Hepatocyte (in vitro differentiated cells): ENCODE data around the gene TMC8. TPM values are rescaled to one million over a fixed set of nuclear protein-coding genes. Genes with fewer than 3 reads are reported as not detected.
"Not testable (repeated sequence)": the region's sequence is repeated elsewhere in the genome, so short reads cannot be mapped to it uniquely, and the experiment has no call there.

ENCODE experiments used
- DNase-seq: peaks from one replicate; pipeline ENCODE4 v3.0.0-alpha.2; 2016; ENCODE audit warnings: low spot score
- H2AFZ ChIP-seq: fragments of 200-600 bp; sonication (generic); 2 replicates; pipeline ENCODE4 v1.6.0; 2016; ENCODE audit warnings: antibody characterized with exemption, mild to moderate bottlenecking
- H3K27ac ChIP-seq: fragments of 200-600 bp; sonication (generic); 2 replicates; pipeline ENCODE4 v1.5.1; 2016; ENCODE audit warnings: mild to moderate bottlenecking
- H3K27me3 ChIP-seq: fragments of 200-600 bp; sonication (generic); 2 replicates; pipeline ENCODE4 v1.6.1; 2016
- H3K36me3 ChIP-seq: fragments of 200-600 bp; sonication (generic); replicated peaks from 2 replicates; pipeline ENCODE4 v1.5.1; 2016; ENCODE audit warnings: low read depth; ENCODE audit not compliant: insufficient read depth
- H3K4me1 ChIP-seq: fragments of 200-600 bp; sonication (generic); 2 replicates; pipeline ENCODE4 v1.5.1; 2016; ENCODE audit warnings: mild to moderate bottlenecking, moderate library complexity; ENCODE audit not compliant: insufficient read depth
- H3K4me2 ChIP-seq: fragments of 200-600 bp; sonication (generic); 2 replicates; pipeline ENCODE4 v1.6.0; 2016
- H3K4me3 ChIP-seq: fragments of 200-600 bp; sonication (generic); 2 replicates; pipeline ENCODE4 v1.5.1; 2016; ENCODE audit warnings: mild to moderate bottlenecking
- H3K79me2 ChIP-seq: fragments of 200-600 bp; sonication (generic); 2 replicates; pipeline ENCODE4 v1.6.0; 2017; ENCODE audit warnings: mild to moderate bottlenecking
- H3K9me2 ChIP-seq: fragments of 200-600 bp; sonication (generic); replicated peaks from 2 replicates; pipeline ENCODE4 v1.6.0; 2017; ENCODE audit warnings: mild to moderate bottlenecking; ENCODE audit not compliant: insufficient read depth
- H3K9me3 ChIP-seq: fragments of 200-600 bp; sonication (generic); 2 replicates; pipeline ENCODE4 v1.5.1; 2016; ENCODE audit warnings: low read depth, mild to moderate bottlenecking
- H4K20me1 ChIP-seq: fragments of 200-600 bp; sonication (generic); 2 replicates; pipeline ENCODE4 v1.6.0; 2016; ENCODE audit warnings: mild to moderate bottlenecking; ENCODE audit not compliant: insufficient read depth, poor library complexity, severe bottlenecking
- EZH2 ChIP-seq: fragments of 200-600 bp; sonication (generic); IDR thresholded peaks from 2 replicates; pipeline ENCODE4 v1.6.1; 2016; ENCODE audit warnings: antibody characterized with exemption, mild to moderate bottlenecking, borderline replicate concordance
- EZH2phosphoT487 ChIP-seq: fragments of 200-600 bp; sonication (generic); IDR thresholded peaks from one replicate; pipeline ENCODE4 v1.6.1; 2018; ENCODE audit warnings: antibody characterized with exemption, mild to moderate bottlenecking, low read depth, moderate library complexity; ENCODE audit not compliant: unreplicated experiment, severe bottlenecking
- WGBS: methylation state at CpG from one replicate; pipeline ENCODE4 v1.1.6; 2016; ENCODE audit warnings: low lambda C conversion rate; ENCODE audit errors: missing lambda C conversion rate; 5-methylcytosine and 5-hydroxymethylcytosine counted together
- polyA plus RNA-seq: library from polyadenylated mRNA; unstranded; fragments of >200 nt; fragmentation: Nextera tagmentation; extraction: Ambion mirVana; gene quantifications from 2 replicates; pipeline ENCODE4 v1.2.1, GENCODE V29; 2016
- total RNA-seq: library from RNA; depleted of rRNA; stranded (reverse); fragments of >200 nt; gene quantifications from 2 replicates; pipeline ENCODE4 v1.2.3, GENCODE V29; 2014
- TF ChIP-seq, protein P1 (sequence below): fragments of 200-600 bp; sonication (generic); IDR thresholded peaks from 2 replicates; pipeline ENCODE4 v1.5.1; 2016; ENCODE audit warnings: antibody characterized with exemption, mild to moderate bottlenecking; ENCODE audit not compliant: poor library complexity

The TMC8 gene
- total and polyA plus RNA-seq, 2 experiments from 2014 or later: 0.07 to 1.2 TPM

DNA sequence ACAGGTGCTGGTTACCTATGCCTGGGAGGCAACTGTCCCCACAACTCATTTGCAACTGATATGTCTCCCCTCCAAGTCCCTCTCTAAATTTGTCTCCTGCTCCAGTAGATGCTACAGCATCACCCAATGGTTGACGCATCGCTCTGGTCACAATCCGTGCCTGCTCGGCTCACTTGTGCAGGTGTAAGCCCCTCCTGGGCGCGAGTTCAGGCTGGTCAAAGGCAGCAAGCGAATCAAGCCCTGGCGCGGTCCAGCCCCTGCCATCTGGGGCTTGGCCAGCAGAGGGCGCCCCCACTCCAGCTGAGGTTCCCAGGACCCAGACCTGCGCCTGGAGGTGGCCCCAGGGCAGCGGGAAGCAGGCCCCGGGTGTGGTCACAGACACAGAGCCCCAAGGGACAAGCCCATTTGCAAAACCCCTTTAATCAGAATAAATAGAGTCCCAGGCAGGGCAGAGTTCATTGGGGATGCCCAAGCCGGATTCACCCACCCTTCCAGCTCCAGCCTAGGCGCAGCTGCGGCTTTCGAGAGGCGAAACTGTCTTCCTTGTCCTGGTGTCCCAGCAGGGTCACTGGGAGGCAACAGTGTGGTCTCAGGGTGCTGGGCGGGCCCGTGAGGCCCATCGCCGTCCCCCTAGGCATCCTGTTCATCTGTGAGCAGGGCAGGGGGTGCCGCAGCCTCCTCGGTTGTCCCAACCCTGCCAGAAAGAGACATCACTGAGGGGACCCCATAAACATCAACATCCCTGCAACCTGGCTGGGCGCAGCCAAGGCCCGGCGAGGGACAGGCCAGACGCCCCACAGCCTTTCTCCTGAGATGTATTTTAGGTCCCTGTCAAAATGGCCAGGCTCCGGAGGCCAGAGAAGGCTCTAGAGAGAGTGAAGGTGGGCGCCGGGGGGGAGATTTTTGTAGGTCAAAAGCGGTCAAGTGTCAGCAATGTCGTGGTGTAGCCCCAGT is 17.8 kb upstream of the TMC8 start:
- Histone ChIP-seq H3K27me3 (no peaks in the 10 kb centered on the region), H3K4me1 (no peaks in the 10 kb centered on the region), H3K27ac (no peak overlapping the region), H3K4me2 (no peak overlapping the region), H4K20me1 (no peaks in the 10 kb centered on the region), H3K4me3 (no peak overlapping the region), H3K9me2 (no peaks in the 10 kb centered on the region), H3K36me3 (no peaks in the 10 kb centered on the region), H2AFZ (no peak overlapping the region), H3K9me3 (no peaks in the 10 kb centered on the region), H3K79me2 (no peaks in the 10 kb centered on the region)
- TF ChIP-seq, protein P1, sequence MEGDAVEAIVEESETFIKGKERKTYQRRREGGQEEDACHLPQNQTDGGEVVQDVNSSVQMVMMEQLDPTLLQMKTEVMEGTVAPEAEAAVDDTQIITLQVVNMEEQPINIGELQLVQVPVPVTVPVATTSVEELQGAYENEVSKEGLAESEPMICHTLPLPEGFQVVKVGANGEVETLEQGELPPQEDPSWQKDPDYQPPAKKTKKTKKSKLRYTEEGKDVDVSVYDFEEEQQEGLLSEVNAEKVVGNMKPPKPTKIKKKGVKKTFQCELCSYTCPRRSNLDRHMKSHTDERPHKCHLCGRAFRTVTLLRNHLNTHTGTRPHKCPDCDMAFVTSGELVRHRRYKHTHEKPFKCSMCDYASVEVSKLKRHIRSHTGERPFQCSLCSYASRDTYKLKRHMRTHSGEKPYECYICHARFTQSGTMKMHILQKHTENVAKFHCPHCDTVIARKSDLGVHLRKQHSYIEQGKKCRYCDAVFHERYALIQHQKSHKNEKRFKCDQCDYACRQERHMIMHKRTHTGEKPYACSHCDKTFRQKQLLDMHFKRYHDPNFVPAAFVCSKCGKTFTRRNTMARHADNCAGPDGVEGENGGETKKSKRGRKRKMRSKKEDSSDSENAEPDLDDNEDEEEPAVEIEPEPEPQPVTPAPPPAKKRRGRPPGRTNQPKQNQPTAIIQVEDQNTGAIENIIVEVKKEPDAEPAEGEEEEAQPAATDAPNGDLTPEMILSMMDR: peak; percentile 97
- no peak for TF ChIP-seq EZH2phosphoT487
- no peak for TF ChIP-seq EZH2
- DNase-seq: peak; percentile 80
- 64% methylated on average over 33 of the region's 33 CpGs for WGBS

DNA sequence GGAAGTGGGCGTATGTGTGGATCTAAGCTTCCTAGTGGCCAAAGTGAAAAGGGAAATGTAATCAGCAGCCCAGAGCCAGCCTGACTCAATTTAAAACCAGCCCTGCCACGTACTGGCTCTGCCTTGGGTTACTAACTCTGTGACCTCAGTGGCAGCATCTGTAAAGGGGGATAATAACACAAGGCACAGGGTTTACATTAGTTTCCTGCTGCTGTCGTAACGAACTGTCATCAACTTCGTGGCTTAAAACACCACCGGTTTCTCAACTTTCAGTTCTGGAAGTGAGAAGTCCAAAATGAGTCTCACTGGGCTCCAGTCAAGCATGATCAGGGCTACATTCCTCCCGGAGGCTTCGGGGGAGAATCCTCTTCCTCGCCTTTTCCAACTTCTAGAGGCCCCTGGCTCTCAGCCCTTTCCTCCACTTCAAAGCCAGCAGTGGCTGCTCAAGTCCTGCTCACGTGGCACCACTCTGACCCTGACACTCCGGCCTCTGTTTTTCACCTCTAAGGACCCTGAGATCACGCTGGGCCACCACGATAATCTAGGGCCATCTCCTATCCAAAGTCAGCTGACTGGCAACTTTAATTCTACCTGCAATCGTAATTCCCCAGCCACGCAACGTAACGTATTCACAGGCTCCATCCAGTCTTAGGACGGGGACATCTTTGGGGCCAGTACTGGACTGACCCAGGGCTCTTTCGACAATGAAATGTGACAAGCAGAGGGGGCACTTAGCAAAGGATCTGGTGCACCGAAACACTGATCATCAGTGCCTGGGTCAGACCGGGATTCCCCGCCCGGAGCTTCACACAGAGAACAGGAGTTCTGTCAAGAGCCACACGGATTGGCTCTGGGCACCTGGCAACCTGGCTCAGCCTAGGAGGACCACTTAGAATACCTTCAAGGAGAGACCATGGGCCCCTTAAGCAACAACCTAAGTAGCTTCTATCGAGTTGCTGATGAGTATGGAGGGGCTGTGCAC is 16.5 kb upstream of the TMC8 start:
- Histone ChIP-seq H3K9me3 (no peaks in the 10 kb centered on the region), H3K79me2 (no peaks in the 10 kb centered on the region), H2AFZ (no peak overlapping the region), H3K36me3 (no peaks in the 10 kb centered on the region), H3K4me2 (no peak overlapping the region), H4K20me1 (no peaks in the 10 kb centered on the region), H3K27ac (no peak overlapping the region), H3K9me2 (no peaks in the 10 kb centered on the region), H3K27me3 (no peaks in the 10 kb centered on the region), H3K4me1 (no peaks in the 10 kb centered on the region), H3K4me3 (no peak overlapping the region)
- no peak for TF ChIP-seq EZH2
- TF ChIP-seq, protein P1: no peak
- TF ChIP-seq EZH2phosphoT487: no peak
- DNase-seq: no peak
- 93% methylated on average over 25 of the region's 25 CpGs for WGBS

DNA sequence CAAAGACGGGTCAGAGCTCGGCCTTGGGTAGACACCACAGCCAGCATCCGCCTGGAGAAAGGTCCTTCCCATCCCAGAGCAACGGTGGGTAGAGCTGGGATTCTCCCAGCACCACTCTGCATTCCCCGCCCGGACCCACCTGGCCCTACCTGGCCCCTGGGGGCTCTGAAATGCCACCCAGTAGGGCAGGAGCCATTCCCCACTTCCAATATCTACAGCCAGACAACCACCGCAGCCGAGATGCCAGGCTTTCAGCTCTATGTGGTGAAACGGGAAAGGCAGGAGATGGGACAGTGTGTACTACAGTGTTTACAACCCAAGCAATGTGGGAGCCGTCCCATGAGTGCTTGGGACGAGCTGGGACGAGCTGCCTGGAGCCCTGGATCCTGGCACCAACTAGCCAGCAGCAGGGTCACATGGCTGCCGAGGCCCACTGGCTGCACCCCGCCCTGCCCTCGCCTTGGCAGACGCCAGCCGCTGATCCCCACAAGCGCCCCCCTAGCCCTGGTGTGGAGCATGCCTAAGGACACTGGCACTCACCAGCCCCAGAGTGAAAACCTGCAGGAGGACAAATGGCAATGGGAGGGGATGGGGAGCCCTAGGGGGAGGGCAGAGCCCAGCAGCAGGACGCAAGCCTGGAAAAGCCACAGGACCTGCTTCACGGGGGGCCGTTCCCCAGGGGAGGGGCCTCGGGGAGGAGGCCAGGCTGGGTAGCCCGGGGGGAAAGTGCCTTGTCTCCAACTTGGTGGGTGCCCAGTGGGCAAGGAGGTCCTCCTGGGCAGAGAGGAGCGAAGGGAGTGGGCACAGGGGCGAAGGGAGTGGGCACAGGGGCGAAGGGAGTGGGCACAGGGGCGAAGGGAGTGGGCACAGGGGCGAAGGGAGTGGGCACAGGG is 15.5 kb upstream of the TMC8 start:
- no peaks in the 10 kb centered on the region for H4K20me1 ChIP-seq
- no peaks in the 10 kb centered on the region for H3K4me1 ChIP-seq
- 92% methylated on average over 21 of the region's 28 CpGs for WGBS
- TF ChIP-seq, protein P1: no peak
- no peak for TF ChIP-seq EZH2phosphoT487
- TF ChIP-seq EZH2: no peak
- no peaks in the 10 kb centered on the region for H3K36me3 ChIP-seq
- no peaks in the 10 kb centered on the region for H3K27me3 ChIP-seq
- no peak for DNase-seq
- no peak overlapping the region for H3K27ac ChIP-seq
- H3K9me2 ChIP-seq: no peaks in the 10 kb centered on the region
- H3K9me3 ChIP-seq: no peaks in the 10 kb centered on the region
- no peak overlapping the region for H3K4me3 ChIP-seq
- no peak overlapping the region for H3K4me2 ChIP-seq
- no peaks in the 10 kb centered on the region for H3K79me2 ChIP-seq
- H2AFZ ChIP-seq: no peak overlapping the region

DNA sequence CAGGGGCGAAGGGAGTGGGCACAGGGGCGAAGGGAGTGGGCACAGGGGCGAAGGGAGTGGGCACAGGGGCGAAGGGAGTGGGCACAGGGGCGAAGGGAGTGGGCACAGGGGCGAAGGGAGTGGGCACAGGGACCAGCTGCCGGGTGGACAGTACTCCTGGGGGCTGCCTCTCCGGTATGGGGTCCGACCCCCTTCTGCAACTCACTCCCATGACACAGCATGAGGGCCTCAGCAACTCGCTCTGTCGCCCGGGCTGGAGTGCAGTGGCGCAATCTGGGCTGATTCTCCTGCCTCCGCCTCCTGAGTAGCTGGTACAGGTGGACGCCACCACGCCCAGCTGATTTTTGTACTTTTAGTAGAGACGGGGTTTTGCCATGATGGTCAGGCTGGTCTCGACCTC is 14.8 kb upstream of the TMC8 start:
- H3K27me3 ChIP-seq, H3K4me1 ChIP-seq, H4K20me1 ChIP-seq, H3K9me3 ChIP-seq, H3K79me2 ChIP-seq, DNase-seq, H3K4me3 ChIP-seq, H3K27ac ChIP-seq, H3K9me2 ChIP-seq, H3K4me2 ChIP-seq, H2AFZ ChIP-seq, H3K36me3 ChIP-seq: not testable (repeated sequence)
- WGBS: 95% methylated on average over 12 of the region's 18 CpGs
